Stimulated activated CD4-positive, alpha-beta T cell treated with anti-CD3 and anti-CD28 coated beads, Interleukin-12 subunit alpha, Interleukin-12 subunit beta, amount 100 ng/mL, for 48 hours (primary cell): ENCODE data around the gene MAGI1.
"Not testable (repeated sequence)": the region's sequence is repeated elsewhere in the genome, so short reads cannot be mapped to it uniquely, and the experiment has no call there.

Source experiments
- DNase-seq, 3 donors: peaks; one replicate each; pipeline ENCODE4 v3.0.0-alpha.2; 2020; ENCODE audit warnings: low read depth in 2 of 3, low spot score in 1 of 3

Gene MAGI1

DNA sequence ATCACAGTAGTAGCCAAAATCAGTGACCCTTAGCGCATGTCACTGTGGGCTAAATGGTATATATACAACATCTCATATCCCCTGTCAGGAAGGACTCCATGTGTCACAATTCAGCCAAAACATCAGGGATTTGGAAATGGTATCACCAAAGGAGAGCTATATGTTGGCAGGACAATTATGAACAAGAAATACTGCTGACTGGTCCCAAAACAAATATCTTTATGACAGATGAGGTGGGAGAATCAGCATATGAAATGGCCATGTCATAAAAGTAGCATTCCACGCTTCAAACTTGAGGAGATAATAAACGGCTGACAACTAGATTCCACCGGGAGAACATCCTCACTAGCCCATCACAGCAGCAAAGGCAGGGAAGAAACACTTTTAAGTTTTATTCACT is 158.4 kb downstream of the MAGI1 start:
- DNase-seq: no peak

DNA sequence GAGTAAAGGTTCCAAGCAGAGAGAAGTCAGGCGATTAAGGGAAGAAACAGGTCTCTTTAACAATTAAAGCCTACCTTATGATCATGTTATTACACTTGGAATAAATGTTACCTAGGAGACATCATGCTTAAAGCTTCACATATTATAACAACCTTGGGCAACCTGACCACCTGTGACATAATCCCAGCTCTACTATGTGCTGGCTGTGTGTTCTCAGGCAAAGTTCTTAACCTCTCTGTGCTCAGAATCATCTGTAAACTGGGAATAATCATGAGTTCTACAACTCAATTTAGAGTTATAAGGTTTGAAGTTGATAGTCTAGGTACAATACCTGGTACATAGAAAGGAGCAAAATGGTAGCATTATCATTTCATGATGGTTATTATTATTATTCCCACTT is 159.3 kb downstream of the MAGI1 start:
- no peak for DNase-seq

DNA sequence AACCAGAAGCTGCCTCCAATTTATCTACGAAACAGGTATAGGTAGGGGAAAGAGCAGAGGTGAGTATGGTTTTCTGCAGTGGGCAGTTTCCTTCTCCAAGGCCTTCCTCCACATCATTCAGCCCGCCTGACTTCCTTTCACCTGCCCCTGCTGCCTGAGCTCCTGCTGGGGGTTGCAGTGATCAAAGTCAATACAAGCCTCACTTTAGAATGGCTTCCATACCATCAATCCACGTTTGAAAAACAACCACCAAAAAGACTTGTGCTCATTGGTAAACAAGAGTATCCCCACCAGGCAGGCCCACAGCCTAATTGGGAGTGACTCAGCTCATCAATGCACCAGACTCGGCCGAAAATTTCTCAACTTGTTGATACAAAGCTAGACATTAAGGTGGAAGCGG is 159.9 kb downstream of the MAGI1 start:
- DNase-seq: no peak

DNA sequence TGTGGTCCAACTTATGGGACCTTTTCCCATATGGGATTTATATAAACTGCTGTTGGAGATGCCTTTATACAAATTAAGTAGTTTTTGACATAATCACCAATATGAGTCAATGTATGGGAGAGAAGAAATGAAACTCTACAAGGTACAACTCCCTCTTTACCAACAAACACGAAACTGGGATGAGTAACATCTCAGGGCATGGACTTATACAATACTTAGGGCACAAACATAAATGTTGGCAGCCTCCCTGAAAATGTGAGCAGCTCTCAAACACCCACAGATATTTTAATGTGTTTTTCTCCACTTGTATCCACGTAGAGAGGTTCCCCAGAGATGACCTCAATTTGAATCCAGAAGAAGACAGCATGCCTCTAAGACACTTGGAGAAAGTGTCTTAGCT is 161.6 kb downstream of the MAGI1 start:
- no peak for DNase-seq

- no peak for DNase-seq
Observed at GRCh38 chr3:65876028-65876420, 162.7 kb downstream of the MAGI1 start.

DNA sequence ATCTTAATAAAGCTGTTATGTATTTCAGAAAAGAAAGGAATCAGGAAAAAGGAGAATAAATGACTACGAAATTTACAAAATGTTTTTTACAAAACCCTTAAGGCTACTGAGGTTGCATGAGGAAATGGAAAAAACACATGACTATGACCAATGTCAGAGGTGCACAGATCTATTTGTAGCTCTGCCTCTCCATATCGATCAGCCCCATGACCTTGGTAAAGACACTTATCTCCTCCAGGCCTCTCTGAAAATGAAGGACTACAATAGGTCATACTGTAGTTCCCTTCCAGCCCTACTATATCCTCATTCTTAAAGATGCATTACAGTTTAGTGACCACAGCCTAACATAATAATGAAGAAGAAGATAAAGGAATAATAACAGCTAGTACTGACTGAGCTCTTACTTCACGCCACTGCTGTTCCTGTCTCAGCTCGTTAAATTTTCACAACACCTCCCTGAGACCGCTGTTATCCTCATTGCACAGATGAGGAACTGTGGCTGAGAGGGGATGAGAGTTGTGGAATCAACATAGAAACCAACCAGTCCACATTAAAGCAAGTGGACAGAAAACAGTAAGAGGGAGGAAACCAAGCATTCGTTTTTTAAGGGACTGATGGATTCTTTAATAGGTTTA is 163.2 kb downstream of the MAGI1 start:
- no peak for DNase-seq

- DNase-seq: no peak
Observed at GRCh38 chr3:65873869-65874268, 164.8 kb downstream of the MAGI1 start.

GRCh38 chr3:65873028-65873427 is 165.7 kb downstream of the MAGI1 start:
- DNase-seq: no peak

DNA sequence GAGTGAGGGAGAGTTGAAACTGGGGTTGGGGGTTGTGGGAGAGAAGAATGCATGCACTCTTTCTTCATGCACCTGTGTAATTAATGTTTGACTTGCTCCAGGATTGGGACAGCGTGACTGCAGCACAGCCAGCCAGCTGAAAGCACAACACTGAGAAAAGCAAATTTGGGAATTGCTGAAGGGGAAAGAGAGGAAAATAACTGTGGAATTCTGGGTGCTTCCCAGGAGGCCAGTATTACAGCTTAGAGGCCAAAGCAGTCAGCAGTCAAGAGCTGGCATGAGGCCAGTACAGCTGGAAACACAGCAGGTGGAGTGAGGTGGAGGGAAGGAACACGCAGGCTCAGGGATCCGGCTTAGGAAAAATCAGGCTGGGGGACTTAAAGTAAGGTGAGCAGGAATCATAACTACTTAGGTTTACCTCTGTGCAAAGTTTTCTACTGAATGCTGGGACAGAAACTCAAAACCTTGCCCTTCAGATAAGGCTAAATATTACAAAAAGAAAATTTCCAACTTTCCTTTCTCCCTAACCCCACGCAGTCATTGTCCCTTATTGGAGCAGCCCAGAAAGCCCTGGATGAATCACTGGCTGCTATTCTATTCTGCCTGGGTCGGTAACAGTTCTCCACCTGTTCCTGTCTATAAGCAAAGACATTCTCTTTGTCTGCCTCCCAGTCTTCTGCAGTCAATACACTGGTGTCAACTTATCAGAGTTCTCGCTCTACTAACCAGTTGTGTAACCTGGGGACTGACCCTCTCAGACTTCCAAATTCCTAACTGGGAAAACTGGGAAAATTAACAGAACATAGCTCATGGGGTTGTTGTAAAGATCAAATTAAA is 167.2 kb downstream of the MAGI1 start:
- DNase-seq: no peak

GRCh38 chr3:65869798-65870197 is 168.9 kb downstream of the MAGI1 start:
- DNase-seq: no peak

DNA sequence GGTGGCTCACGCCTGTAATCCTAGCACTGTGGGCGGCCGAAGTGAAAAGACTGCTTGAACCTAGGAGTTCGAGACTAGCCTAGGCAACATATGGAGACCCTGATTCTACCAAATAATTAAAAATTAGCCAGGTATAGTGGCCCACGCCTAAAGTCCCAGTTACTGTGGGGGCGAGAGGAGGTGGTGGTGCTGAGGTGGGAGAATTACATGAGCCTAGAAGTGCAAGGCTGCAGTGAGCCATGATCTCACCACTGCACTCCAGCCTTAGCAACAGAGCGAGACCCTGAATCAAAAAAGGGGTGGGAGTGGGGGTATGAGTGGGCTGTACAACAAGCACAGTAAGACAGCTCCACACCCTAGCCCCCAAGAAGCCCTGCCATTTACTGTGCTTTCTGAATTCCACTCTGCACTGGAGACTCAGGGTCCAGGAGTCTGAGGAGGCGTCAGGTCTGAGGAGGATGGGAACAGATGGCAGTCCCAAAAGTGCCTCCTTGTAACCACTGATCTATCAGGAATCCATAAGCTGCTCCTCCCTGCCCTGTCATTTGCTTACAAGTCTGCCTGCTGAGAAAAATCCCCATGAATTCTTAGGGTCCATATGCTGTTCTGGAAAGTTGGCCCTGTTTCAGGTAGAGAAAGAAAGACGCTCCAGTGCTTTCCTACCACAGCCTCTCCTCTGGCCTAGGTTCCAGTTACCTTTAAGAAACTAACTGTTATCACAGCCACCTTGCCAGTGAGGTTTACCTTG is 171.1 kb downstream of the MAGI1 start:
- no peak for DNase-seq

- no peak for DNase-seq
Observed at GRCh38 chr3:65864357-65864904, 174.3 kb downstream of the MAGI1 start.

- no peak for DNase-seq
Observed at GRCh38 chr3:65861718-65862117, 177.0 kb downstream of the MAGI1 start.

GRCh38 chr3:65859612-65860011 is 179.1 kb downstream of the MAGI1 start:
- not testable (repeated sequence) for DNase-seq

- DNase-seq: no peak
Observed at GRCh38 chr3:65858749-65859148, 180.0 kb downstream of the MAGI1 start.

DNA sequence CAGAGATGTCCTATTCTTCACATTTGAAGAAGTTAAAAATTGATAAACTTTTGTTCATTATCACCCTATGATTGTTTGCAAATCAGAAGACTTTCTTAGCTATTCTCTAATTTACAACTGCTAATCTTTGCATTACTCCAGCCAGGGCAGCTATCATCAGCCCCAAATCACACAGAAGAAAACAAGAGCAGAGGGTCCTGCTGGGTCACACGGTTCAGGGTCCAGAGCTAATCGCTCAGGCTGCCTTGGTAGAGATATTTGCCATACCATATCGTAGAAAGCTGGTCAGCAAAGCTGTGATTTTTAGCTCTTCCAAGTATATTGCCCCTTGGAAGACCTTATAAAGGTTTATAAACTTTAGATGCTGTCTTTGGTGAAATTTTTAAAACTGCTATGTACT is 181.4 kb downstream of the MAGI1 start:
- no peak for DNase-seq

GRCh38 chr3:65856907-65857306 is 181.8 kb downstream of the MAGI1 start:
- no peak for DNase-seq

DNA sequence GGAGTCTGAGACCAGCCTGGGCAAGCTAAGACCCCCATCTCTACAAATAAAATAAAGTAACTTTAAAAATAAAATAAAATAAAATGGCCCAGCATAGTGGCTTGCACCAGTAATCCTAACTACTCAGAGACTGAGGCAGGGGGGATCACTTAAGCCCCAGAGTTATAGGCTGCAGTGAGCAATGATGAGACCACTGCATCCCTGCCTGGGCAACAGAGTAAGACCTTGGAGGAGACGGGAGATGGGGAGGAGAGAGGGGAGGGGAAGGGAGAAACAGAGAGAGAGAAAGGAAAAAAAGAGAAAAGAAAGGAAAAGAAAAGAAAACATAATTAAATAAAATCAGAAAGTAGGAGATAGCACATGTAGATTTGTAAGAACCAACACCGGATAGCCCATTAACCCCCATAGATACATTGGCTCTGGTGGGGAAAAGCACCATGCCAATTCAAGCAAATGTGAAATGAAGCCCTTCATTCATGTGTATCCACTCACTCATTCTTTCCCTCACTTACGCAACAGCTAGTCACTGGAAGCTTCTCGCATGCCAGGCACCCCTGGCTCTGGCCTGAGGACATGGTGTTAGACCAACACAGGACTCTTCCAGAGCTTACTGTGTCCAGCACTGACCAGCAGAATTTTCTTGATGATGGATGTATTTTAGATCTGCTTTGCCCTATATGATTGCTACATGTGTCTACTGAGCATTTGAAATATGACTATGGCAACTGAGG is 183.2 kb downstream of the MAGI1 start:
- DNase-seq: no peak

GRCh38 chr3:65854606-65855304 is 184.0 kb downstream of the MAGI1 start:
- DNase-seq: no peak

DNA sequence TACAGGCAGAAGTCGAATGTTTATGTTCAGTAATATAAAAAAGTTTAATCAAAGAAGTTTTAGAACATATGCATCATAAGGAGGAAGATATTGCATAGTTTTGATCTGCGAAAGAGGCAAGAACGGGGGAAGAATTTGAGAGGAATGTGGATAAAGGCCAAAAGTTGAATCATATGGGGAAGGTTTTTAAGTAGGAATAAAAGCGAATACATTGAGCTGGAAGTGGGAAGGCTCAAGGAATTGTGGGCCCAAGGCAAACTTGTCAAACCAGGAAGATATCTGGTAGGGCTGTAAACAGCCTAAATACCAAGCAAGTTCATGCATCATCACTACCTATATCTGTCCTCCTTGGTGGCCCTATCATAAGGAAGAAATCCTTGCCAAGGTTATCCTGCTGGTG is 186.9 kb downstream of the MAGI1 start:
- DNase-seq: no peak

DNA sequence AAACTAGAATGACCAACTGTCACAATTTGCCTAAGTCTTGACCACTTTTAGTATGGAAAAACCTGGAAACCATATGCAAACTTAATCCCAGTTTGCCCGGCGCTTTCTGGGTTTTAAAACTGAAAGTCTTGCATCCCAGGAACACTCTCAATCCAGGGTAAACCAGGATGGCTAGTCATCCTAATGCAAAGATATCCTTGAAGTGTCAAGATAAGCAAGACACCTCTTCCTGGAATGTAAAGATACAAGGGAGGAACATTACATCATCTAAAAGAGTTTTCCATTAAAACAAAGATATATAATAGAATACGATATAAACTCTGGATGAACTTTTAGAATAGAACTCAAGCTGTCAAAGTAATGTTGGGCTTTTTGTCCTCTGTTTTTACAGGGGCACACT is 188.5 kb downstream of the MAGI1 start:
- DNase-seq: no peak
